Panc1 (cell line): ENCODE measurements around the gene TM9SF4. TPM values are rescaled to one million over a fixed set of nuclear protein-coding genes. Genes with fewer than 3 reads are reported as not detected.

ENCODE experiments used
- ATAC-seq: fragments of 200-7000 bp; cut with Tn5 transposase; 2 replicates; pipeline ENCODE4 v1.9.1; 2020; ENCODE audit warnings: mild to moderate bottlenecking, moderate library complexity
- BruUV-seq: library from RNA; stranded (reverse); fragments of 400-500 nt; replicated peaks from 2 replicates; lab custom pipeline; 2021; lab: Mats Ljungman, UMichigan
- CTCF ChIA-PET: fragments of 300-600 bp; sonication (Branson Sonifier 250); formaldehyde crosslinking; loops from one replicate; lab custom pipeline; 2022; ENCODE audit warnings: antibody characterized with exemption; lab: Charles Lee
- POLR2A ChIA-PET: fragments of 300-600 bp; sonication (Branson Sonifier 250); formaldehyde crosslinking; loops from one replicate; lab custom pipeline; 2022; ENCODE audit warnings: antibody characterized with exemption; lab: Charles Lee
- DNase-seq: peaks from one replicate; pipeline ENCODE4 v3.0.0-alpha.2; 2010; ENCODE audit warnings: low read depth, low spot score
- H3K27ac ChIP-seq: 2 replicates; pipeline ENCODE4 v1.5.1; 2011; ENCODE audit warnings: mild to moderate bottlenecking, low read length, inconsistent platforms
- H3K27me3 ChIP-seq: fragments of 200-500 bp; sonication (Bioruptor generic); 2 replicates; pipeline ENCODE4 v1.6.0; 2014; ENCODE audit warnings: low read length, inconsistent platforms; ENCODE audit not compliant: control insufficient read depth, insufficient read depth
- H3K36me3 ChIP-seq: fragments of 200-500 bp; sonication (Bioruptor generic); 2 replicates; pipeline ENCODE4 v1.5.1; 2014; ENCODE audit warnings: inconsistent platforms, mild to moderate bottlenecking, low read length, moderate library complexity; ENCODE audit not compliant: control insufficient read depth, insufficient read depth
- H3K4me1 ChIP-seq: 2 replicates; pipeline ENCODE4 v1.5.1; 2011; ENCODE audit warnings: inconsistent platforms, mild to moderate bottlenecking, low read length, moderate library complexity; ENCODE audit not compliant: control insufficient read depth, insufficient read depth
- H3K4me3 ChIP-seq, 2 experiments: 2 replicates each; pipeline ENCODE4 v1.5.1; 2011 to 2012; ENCODE audit warnings: low read depth in 2 of 2, low read length in 2 of 2, mild to moderate bottlenecking in 2 of 2, inconsistent platforms in 1 of 2, moderate library complexity in 1 of 2
- H3K9me3 ChIP-seq: fragments of 200-500 bp; sonication (Bioruptor generic); 2 replicates; pipeline ENCODE4 v1.5.1; 2014; ENCODE audit warnings: low read depth, mild to moderate bottlenecking, inconsistent platforms, low read length, moderate library complexity; ENCODE audit not compliant: control insufficient read depth, insufficient read depth
- POLR2AphosphoS5 ChIP-seq: IDR thresholded peaks from 2 replicates; pipeline ENCODE4 v1.6.1; 2012; ENCODE audit warnings: mild to moderate bottlenecking, low read depth, low read length, moderate library complexity
- SIN3A ChIP-seq: IDR thresholded peaks from 2 replicates; pipeline ENCODE4 v1.6.1; 2012; ENCODE audit warnings: low read depth, mild to moderate bottlenecking, low read length, moderate library complexity, borderline replicate concordance; ENCODE audit not compliant: insufficient read depth
- TCF7L2 ChIP-seq: IDR thresholded peaks from 2 replicates; pipeline ENCODE4 v1.6.1; 2011; ENCODE audit warnings: mild to moderate bottlenecking, low read depth, low read length, inconsistent platforms
- in situ Hi-C: cut with HindIII; loops from 2 replicates; pipeline ENCODE4 v1.10.0; 2016; ENCODE audit warnings: low sequenced_read_pairs, low pct_unique_long_range_greater_than_20kb
- intact Hi-C: fragments of 100-400 bp; cut with micrococcal nuclease; formaldehyde crosslinking; loops from one replicate; pipeline ENCODE4 v1.10.0; 2022; ENCODE audit not compliant: unreplicated experiment
- total RNA-seq: library from RNA; stranded (reverse); gene quantifications from one replicate; pipeline ENCODE4 v1.2.1, GENCODE V29; 2021; ENCODE audit not compliant: unreplicated experiment
- TF ChIP-seq, protein P1 (sequence below): fragments of 450-650 bp; IDR thresholded peaks from 2 replicates; pipeline ENCODE4 v1.5.1; 2017; ENCODE audit warnings: mild to moderate bottlenecking
- TF ChIP-seq, protein P2 (sequence below), 2 experiments: IDR thresholded peaks; 2 replicates each; pipeline ENCODE4 v1.6.1; 2011 to 2012; ENCODE audit warnings: low read depth in 2 of 2, control low read depth in 1 of 2, low read length in 1 of 2, mild to moderate bottlenecking in 1 of 2, moderate library complexity in 1 of 2; ENCODE audit not compliant: insufficient read depth in 1 of 2

TM9SF4 gene
- total RNA-seq, 1 experiment from 2014 or later, result 180 TPM

DNA sequence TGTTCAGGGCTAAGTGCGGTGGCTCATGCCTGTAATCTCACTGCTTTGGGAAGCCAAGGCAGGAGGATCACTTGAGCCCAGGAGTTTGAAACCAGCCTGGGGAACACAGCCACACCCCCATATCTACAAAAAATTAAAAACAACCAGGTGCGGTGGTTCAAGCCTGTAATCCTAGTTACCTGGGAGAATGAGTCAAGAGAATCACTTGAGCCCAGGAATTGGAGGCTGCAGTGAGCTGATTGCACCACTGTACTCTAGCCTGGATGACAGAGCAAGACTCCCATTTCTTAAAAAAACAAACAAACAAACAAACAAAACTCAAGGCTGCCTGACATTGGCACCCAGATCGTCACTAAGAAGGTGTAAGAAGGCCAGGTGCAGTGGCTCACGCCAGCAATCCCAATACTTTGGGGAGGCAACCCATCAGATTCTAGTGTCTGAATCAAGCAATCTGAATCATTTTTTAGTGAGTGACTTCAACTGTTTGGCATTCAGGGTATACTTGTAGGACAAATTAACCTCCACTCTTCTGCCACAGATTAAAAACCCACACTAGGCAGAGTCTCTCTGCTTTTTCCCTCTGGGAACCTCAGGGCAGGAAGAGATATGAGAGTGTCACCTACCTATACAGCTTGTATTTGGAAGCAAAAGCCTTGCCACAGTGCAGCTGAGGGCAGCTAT lies 91.9 kb downstream of the TM9SF4 start:
- CTCF ChIA-PET, result no interaction called here
- DNase-seq, result no peak
- intact Hi-C loops, result no loop called here
- peaks cover 25% of the 10 kb centered on the region for H3K36me3 ChIP-seq
- no peak; the same call in 1 of the 2 replicates for ATAC-seq
- POLR2A ChIA-PET, result no interaction called here
- BruUV-seq, result no TSS peak
- H3K9me3 ChIP-seq, result no peaks in the 10 kb centered on the region
- TF ChIP-seq, protein P1, sequence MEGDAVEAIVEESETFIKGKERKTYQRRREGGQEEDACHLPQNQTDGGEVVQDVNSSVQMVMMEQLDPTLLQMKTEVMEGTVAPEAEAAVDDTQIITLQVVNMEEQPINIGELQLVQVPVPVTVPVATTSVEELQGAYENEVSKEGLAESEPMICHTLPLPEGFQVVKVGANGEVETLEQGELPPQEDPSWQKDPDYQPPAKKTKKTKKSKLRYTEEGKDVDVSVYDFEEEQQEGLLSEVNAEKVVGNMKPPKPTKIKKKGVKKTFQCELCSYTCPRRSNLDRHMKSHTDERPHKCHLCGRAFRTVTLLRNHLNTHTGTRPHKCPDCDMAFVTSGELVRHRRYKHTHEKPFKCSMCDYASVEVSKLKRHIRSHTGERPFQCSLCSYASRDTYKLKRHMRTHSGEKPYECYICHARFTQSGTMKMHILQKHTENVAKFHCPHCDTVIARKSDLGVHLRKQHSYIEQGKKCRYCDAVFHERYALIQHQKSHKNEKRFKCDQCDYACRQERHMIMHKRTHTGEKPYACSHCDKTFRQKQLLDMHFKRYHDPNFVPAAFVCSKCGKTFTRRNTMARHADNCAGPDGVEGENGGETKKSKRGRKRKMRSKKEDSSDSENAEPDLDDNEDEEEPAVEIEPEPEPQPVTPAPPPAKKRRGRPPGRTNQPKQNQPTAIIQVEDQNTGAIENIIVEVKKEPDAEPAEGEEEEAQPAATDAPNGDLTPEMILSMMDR, result no peak; the same call in 1 of the 2 replicates
- no peak for TF ChIP-seq SIN3A
- peaks cover 21% of the 10 kb centered on the region for H3K4me1 ChIP-seq
- no peaks in the 10 kb centered on the region for H3K27me3 ChIP-seq
- H3K4me3 ChIP-seq, result no peak overlapping the region
- H3K27ac ChIP-seq, result no peak overlapping the region
- in situ Hi-C loops, result no loop called here

DNA sequence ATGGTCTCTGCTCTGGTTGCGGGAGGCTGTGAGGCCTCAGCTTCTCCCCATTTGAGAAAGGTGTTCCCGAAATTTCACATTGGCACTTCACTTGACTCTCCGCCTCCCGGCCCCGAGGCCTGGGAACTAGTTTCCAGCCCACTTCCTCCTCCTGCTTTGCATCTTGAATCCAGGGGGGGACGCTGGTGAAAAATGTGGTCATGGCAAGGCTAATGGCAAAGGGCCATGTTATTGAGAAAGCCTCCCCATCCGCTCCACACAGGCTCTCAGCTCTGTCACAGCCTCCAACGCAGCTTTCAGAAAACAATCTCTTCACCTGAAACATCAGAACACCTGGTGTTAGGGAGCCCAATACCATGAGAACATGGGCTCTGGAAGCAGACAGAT lies 92.5 kb downstream of the TM9SF4 start:
- intact Hi-C loops (no loop called here), in situ Hi-C loops (no loop called here)
- Histone ChIP-seq H3K36me3 (peaks cover 25% of the 10 kb centered on the region), H3K27ac (no peak overlapping the region), H3K27me3 (no peaks in the 10 kb centered on the region), H3K4me3 (no peak overlapping the region), H3K4me1 (peaks cover 24% of the 10 kb centered on the region), H3K9me3 (no peaks in the 10 kb centered on the region)
- BruUV-seq, result no TSS peak
- TF ChIP-seq POLR2AphosphoS5 (no peak), SIN3A (no peak), TCF7L2 (no peak)
- TF ChIP-seq, protein P1, result no peak
- TF ChIP-seq, protein P2, sequence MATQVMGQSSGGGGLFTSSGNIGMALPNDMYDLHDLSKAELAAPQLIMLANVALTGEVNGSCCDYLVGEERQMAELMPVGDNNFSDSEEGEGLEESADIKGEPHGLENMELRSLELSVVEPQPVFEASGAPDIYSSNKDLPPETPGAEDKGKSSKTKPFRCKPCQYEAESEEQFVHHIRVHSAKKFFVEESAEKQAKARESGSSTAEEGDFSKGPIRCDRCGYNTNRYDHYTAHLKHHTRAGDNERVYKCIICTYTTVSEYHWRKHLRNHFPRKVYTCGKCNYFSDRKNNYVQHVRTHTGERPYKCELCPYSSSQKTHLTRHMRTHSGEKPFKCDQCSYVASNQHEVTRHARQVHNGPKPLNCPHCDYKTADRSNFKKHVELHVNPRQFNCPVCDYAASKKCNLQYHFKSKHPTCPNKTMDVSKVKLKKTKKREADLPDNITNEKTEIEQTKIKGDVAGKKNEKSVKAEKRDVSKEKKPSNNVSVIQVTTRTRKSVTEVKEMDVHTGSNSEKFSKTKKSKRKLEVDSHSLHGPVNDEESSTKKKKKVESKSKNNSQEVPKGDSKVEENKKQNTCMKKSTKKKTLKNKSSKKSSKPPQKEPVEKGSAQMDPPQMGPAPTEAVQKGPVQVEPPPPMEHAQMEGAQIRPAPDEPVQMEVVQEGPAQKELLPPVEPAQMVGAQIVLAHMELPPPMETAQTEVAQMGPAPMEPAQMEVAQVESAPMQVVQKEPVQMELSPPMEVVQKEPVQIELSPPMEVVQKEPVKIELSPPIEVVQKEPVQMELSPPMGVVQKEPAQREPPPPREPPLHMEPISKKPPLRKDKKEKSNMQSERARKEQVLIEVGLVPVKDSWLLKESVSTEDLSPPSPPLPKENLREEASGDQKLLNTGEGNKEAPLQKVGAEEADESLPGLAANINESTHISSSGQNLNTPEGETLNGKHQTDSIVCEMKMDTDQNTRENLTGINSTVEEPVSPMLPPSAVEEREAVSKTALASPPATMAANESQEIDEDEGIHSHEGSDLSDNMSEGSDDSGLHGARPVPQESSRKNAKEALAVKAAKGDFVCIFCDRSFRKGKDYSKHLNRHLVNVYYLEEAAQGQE (IDR thresholded peaks at IDR 0.05; ENCODE audit: insufficient read depth in 1 of 2, low read depth in 2 of 2, low read length in 1 of 2), result no peak
- ChIA-PET POLR2A (no interaction called here), CTCF (no interaction called here)
- DNase-seq, result no peak
- ATAC-seq, result no peak
